SU-DHL-6 (cell line): Measurements from ENCODE around the gene FOXK2.

Experiments
- H2AFZ ChIP-seq: fragments of 200-600 bp; sonication (generic); 2 replicates; pipeline ENCODE4 v1.6.1; 2014; ENCODE audit warnings: low read depth, mild to moderate bottlenecking, moderate library complexity, mixed read lengths, antibody characterized with exemption, low read length; ENCODE audit not compliant: severe bottlenecking
- H3F3A ChIP-seq: fragments of 200-600 bp; shearing (Covaris generic); 2 replicates; pipeline ENCODE4 v1.6.0; 2016; ENCODE audit warnings: antibody characterized with exemption, mild to moderate bottlenecking; ENCODE audit not compliant: insufficient read depth
- H3K27ac ChIP-seq: fragments of 200-600 bp; sonication (generic); 2 replicates; pipeline ENCODE4 v1.5.1; 2016; ENCODE audit warnings: low read depth, mild to moderate bottlenecking, low read length, moderate library complexity, mixed read lengths
- H3K27me3 ChIP-seq: fragments of 200-600 bp; sonication (generic), shearing (Covaris generic); 2 replicates; pipeline ENCODE4 v1.6.0; 2014; ENCODE audit warnings: mild to moderate bottlenecking, low read length
- H3K36me3 ChIP-seq: fragments of 200-600 bp; sonication (generic); 2 replicates; pipeline ENCODE4 v1.6.1; 2014; ENCODE audit warnings: mild to moderate bottlenecking, low read length, mixed read lengths
- H3K4me2 ChIP-seq: fragments of 300-600, 200-600 bp; shearing (Covaris generic), sonication (generic); 2 replicates; pipeline ENCODE4 v1.6.0; 2014; ENCODE audit warnings: low read length, low read depth, mild to moderate bottlenecking; ENCODE audit not compliant: poor library complexity, severe bottlenecking
- H3K4me3 ChIP-seq: fragments of 200-600 bp; sonication (generic); 2 replicates; pipeline ENCODE4 v1.5.1; 2014; ENCODE audit warnings: antibody characterized with exemption, low read length, mild to moderate bottlenecking, mixed read lengths; ENCODE audit not compliant: insufficient read depth, poor library complexity, severe bottlenecking
- H3K79me2 ChIP-seq: fragments of 200-600 bp; sonication (generic); 2 replicates; pipeline ENCODE4 v1.6.1; 2014; ENCODE audit warnings: mild to moderate bottlenecking, low read length, moderate library complexity; ENCODE audit not compliant: insufficient read depth
- H3K9ac ChIP-seq: fragments of 200-600 bp; sonication (generic); 2 replicates; pipeline ENCODE4 v1.7.0; 2014; ENCODE audit warnings: mild to moderate bottlenecking, low read length
- H3K9me2 ChIP-seq: fragments of 200-600 bp; sonication (generic); replicated peaks from 2 replicates; pipeline ENCODE4 v1.6.1; 2014; ENCODE audit warnings: low read length; ENCODE audit not compliant: insufficient read depth
- H3K9me3 ChIP-seq: fragments of 200-600 bp; sonication (generic); 2 replicates; pipeline ENCODE4 v1.6.1; 2014; ENCODE audit warnings: low read length, mixed read lengths; ENCODE audit not compliant: insufficient read depth
- H4K20me1 ChIP-seq: fragments of 200-600 bp; sonication (generic); 2 replicates; pipeline ENCODE4 v1.6.1; 2014; ENCODE audit warnings: low read depth, mild to moderate bottlenecking, antibody characterized with exemption, low read length, moderate library complexity, mixed read lengths
- CTCF ChIP-seq: fragments of 200-600 bp; sonication (generic); IDR thresholded peaks from one replicate; pipeline ENCODE4 v1.5.1; 2017; ENCODE audit warnings: antibody characterized with exemption, mild to moderate bottlenecking, low read length, moderate library complexity; ENCODE audit not compliant: insufficient read depth, poor library complexity, severe bottlenecking
- EZH2phosphoT487 ChIP-seq: fragments of 200-600 bp; sonication (generic), shearing (Covaris generic); conservative IDR thresholded peaks from 2 replicates; pipeline ENCODE4 v1.6.1; 2018; ENCODE audit warnings: mild to moderate bottlenecking, antibody characterized with exemption, low read length, moderate library complexity, mixed read lengths

Gene FOXK2

GRCh38 chr17:82623707-82624106, 104.2 kb downstream of the FOXK2 start:
- Histone ChIP-seq H3K79me2 (no peaks in the 10 kb centered on the region), H3K9me3 (no peaks in the 10 kb centered on the region), H3K4me3 (no peak overlapping the region), H3K9ac (no peak overlapping the region), H2AFZ (no peak overlapping the region), H3K4me2 (no peak overlapping the region), H3K36me3 (peaks cover 11% of the 10 kb centered on the region; the same call in 1 of the 2 replicates), H4K20me1 (no peaks in the 10 kb centered on the region), H3K27me3 (no peaks in the 10 kb centered on the region), H3K27ac (no peak overlapping the region), H3F3A (no peaks in the 10 kb centered on the region), H3K9me2 (no peaks in the 10 kb centered on the region)
- TF ChIP-seq CTCF (no peak), EZH2phosphoT487 (no peak)

- Histone ChIP-seq H3F3A (no peaks in the 10 kb centered on the region), H3K27ac (no peak overlapping the region), H3K4me3 (no peak overlapping the region), H3K9me3 (no peaks in the 10 kb centered on the region), H4K20me1 (no peaks in the 10 kb centered on the region; the same call in 1 of the 2 replicates), H3K9ac (no peak overlapping the region), H2AFZ (no peak overlapping the region), H3K9me2 (no peaks in the 10 kb centered on the region), H3K27me3 (no peaks in the 10 kb centered on the region), H3K4me2 (no peak overlapping the region), H3K36me3 (peaks cover 13% of the 10 kb centered on the region; the same call in 1 of the 2 replicates), H3K79me2 (peaks cover 8% of the 10 kb centered on the region; the same call in 1 of the 2 replicates)
- TF ChIP-seq CTCF (no peak), EZH2phosphoT487 (no peak)
Observed at GRCh38 chr17:82627405-82627804, 107.9 kb downstream of the FOXK2 start.

- no peaks in the 10 kb centered on the region for H3K9me3 ChIP-seq
- peaks cover 15% of the 10 kb centered on the region for H3K36me3 ChIP-seq
- H3F3A ChIP-seq = no peaks in the 10 kb centered on the region
- no peak overlapping the region for H3K4me2 ChIP-seq
- H3K9me2 ChIP-seq = no peaks in the 10 kb centered on the region
- H3K4me3 ChIP-seq = no peak overlapping the region
- H3K27ac ChIP-seq = no peak overlapping the region
- peaks cover 31% of the 10 kb centered on the region; the same call in 1 of the 2 replicates for H3K79me2 ChIP-seq
- H2AFZ ChIP-seq = no peak overlapping the region
- no peaks in the 10 kb centered on the region for H3K27me3 ChIP-seq
- no peaks in the 10 kb centered on the region; the same call in 1 of the 2 replicates for H4K20me1 ChIP-seq
- no peak overlapping the region for H3K9ac ChIP-seq
- no peak for TF ChIP-seq EZH2phosphoT487
- no peak for TF ChIP-seq CTCF
Observed at GRCh38 chr17:82629748-82630147, 110.2 kb downstream of the FOXK2 start.
